ENCODE results near the gene PPFIBP1.

GRCh38 chr12:27693403-27693802 is 169.4 kb downstream of the PPFIBP1 start:
- TF ChIP-seq, protein P1, sequence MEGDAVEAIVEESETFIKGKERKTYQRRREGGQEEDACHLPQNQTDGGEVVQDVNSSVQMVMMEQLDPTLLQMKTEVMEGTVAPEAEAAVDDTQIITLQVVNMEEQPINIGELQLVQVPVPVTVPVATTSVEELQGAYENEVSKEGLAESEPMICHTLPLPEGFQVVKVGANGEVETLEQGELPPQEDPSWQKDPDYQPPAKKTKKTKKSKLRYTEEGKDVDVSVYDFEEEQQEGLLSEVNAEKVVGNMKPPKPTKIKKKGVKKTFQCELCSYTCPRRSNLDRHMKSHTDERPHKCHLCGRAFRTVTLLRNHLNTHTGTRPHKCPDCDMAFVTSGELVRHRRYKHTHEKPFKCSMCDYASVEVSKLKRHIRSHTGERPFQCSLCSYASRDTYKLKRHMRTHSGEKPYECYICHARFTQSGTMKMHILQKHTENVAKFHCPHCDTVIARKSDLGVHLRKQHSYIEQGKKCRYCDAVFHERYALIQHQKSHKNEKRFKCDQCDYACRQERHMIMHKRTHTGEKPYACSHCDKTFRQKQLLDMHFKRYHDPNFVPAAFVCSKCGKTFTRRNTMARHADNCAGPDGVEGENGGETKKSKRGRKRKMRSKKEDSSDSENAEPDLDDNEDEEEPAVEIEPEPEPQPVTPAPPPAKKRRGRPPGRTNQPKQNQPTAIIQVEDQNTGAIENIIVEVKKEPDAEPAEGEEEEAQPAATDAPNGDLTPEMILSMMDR (IDR thresholded peaks at IDR 0.05; ENCODE audit: low read depth, low read length) = no peak
- no peak for TF ChIP-seq POLR2A (IDR thresholded peaks at IDR 0.05; ENCODE audit: extremely low read depth, insufficient read length)
